Vagina (tissue), 2 donors: Measurements from ENCODE around the gene PLD3.

Experiments used
- POLR2A ChIP-seq, 2 donors: fragments of 450-650 bp; IDR thresholded peaks; one replicate each; pipeline ENCODE4 v1.6.1; 2017; ENCODE audit warnings: antibody characterized with exemption in 2 of 2, mild to moderate bottlenecking in 2 of 2, moderate library complexity in 2 of 2
- POLR2AphosphoS5 ChIP-seq, 2 donors: sonication (generic); formaldehyde crosslinking; IDR thresholded peaks; one replicate each; pipeline ENCODE4 v1.9.0; 2017; ENCODE audit warnings: antibody characterized with exemption in 2 of 2, mild to moderate bottlenecking in 2 of 2, low read depth in 1 of 2; ENCODE audit not compliant: insufficient read depth in 1 of 2

DNA sequence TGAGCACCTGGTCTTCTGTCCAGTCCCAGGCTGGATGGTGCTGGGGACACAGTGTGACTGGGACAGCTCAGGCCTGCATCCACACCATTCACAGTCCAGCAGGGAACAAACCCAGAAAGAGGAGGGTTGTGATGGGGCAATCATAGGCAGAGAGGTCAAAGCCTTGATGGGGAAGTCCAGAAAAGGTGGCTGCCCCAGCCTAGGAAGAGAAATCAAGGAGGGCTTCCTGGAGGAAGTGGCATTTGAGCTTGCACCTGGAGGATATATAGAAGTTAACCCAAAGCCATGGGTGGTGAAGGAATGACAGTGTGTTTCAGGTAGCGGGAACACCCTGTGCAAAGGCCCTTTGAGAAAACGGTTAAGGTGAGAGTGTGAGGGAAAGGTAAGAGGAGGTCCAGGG lies 67.3 kb downstream of the PLD3 start:
- TF ChIP-seq POLR2AphosphoS5 (IDR thresholded peaks at IDR 0.05; ENCODE audit: insufficient read depth in 1 of 2, low read depth in 1 of 2) (no peak), POLR2A (IDR thresholded peaks at IDR 0.05) (no peak)
